HuH-7.5 (cell line): Measurements from ENCODE around the gene GNAI3.

ENCODE experiments used
- DNase-seq: peaks from one replicate; pipeline ENCODE4 v3.0.0; 2011; ENCODE audit warnings: low spot score

Gene GNAI3

GRCh38 chr1:109598655-109599054 lies 50.2 kb downstream of the GNAI3 start:
- DNase-seq, result no peak

- DNase-seq, result no peak
Observed at GRCh38 chr1:109603229-109603628, 54.8 kb downstream of the GNAI3 start.

- DNase-seq, result no peak
Observed at GRCh38 chr1:109605381-109605780, 57.0 kb downstream of the GNAI3 start.

- DNase-seq, result no peak
Observed at GRCh38 chr1:109609881-109610280, 61.5 kb downstream of the GNAI3 start.

GRCh38 chr1:109610609-109611307 lies 62.3 kb downstream of the GNAI3 start:
- DNase-seq, result no peak

GRCh38 chr1:109611308-109611990 lies 63.0 kb downstream of the GNAI3 start:
- no peak for DNase-seq

GRCh38 chr1:109613361-109614147 lies 65.1 kb downstream of the GNAI3 start:
- DNase-seq, result no peak

GRCh38 chr1:109615879-109616278 lies 67.5 kb downstream of the GNAI3 start:
- no peak for DNase-seq

GRCh38 chr1:109616391-109616790 lies 68.0 kb downstream of the GNAI3 start:
- no peak for DNase-seq

- no peak for DNase-seq
Observed at GRCh38 chr1:109617291-109617801, 68.9 kb downstream of the GNAI3 start.

GRCh38 chr1:109618661-109619575 lies 70.5 kb downstream of the GNAI3 start:
- DNase-seq, result peak; percentile 63

GRCh38 chr1:109619576-109620400 lies 71.4 kb downstream of the GNAI3 start, which contains the start of the genes AMPD2 and GNAT2:
Gene AMPD2 (plus strand): TSS chr1:109619837. CDS start chr1:109621176, 1,339 bp downstream.
Gene GNAT2 (minus strand): TSS chr1:109619616. CDS start chr1:109612870, 6,746 bp downstream.
- DNase-seq, result peak; percentile 77

GRCh38 chr1:109620401-109620791 lies 72.0 kb downstream of the GNAI3 start:
- peak; percentile 73 for DNase-seq

- DNase-seq, result peak; percentile 95
Observed at GRCh38 chr1:109620841-109621286, 72.4 kb downstream of the GNAI3 start.

- no peak for DNase-seq
Observed at GRCh38 chr1:109621379-109622136, 73.1 kb downstream of the GNAI3 start.

GRCh38 chr1:109622137-109622892 lies 73.9 kb downstream of the GNAI3 start:
- no peak for DNase-seq

GRCh38 chr1:109622895-109623294 lies 74.5 kb downstream of the GNAI3 start:
- no peak for DNase-seq

GRCh38 chr1:109623601-109624161 lies 75.3 kb downstream of the GNAI3 start:
- no peak for DNase-seq
